HCT116 (cell line): ENCODE measurements around the gene TUBB6. TPM values are rescaled to one million over a fixed set of nuclear protein-coding genes. Genes with fewer than 3 reads are reported as not detected.

Experiments
- EGR1 ChIP-seq: IDR thresholded peaks from 2 replicates; pipeline ENCODE4 v1.6.1; 2012; ENCODE audit warnings: low read depth
- EZH2 ChIP-seq: fragments of 200-600 bp; sonication (generic); IDR thresholded peaks from 2 replicates; pipeline ENCODE4 v1.6.1; 2017; ENCODE audit warnings: antibody characterized with exemption, mixed run types
- FOSL1 ChIP-seq: IDR thresholded peaks from 2 replicates; pipeline ENCODE4 v1.6.1; 2012; ENCODE audit warnings: low read depth
- YY1 ChIP-seq: IDR thresholded peaks from 2 replicates; pipeline ENCODE4 v1.6.1; 2011; ENCODE audit warnings: low read length, low read depth, moderate library complexity, mild to moderate bottlenecking; ENCODE audit not compliant: insufficient replicate concordance; ENCODE audit errors: extremely low read depth
- ZNF274 ChIP-seq: fragments of 200-500 bp; sonication (Bioruptor generic); IDR thresholded peaks from 2 replicates; pipeline ENCODE4 v1.6.1; 2014; ENCODE audit warnings: mild to moderate bottlenecking, low read depth, low read length, inconsistent platforms
- total RNA-seq: library from RNA; stranded (reverse); gene quantifications from one replicate; pipeline ENCODE4 v1.2.1, GENCODE V29; 2021; ENCODE audit not compliant: unreplicated experiment
- TF ChIP-seq, protein P1 (sequence below): IDR thresholded peaks from 2 replicates; pipeline ENCODE4 v1.6.1; 2012; ENCODE audit warnings: low read depth

TUBB6 gene
- total RNA-seq, 1 experiment from 2014 or later = 87.4 TPM

DNA sequence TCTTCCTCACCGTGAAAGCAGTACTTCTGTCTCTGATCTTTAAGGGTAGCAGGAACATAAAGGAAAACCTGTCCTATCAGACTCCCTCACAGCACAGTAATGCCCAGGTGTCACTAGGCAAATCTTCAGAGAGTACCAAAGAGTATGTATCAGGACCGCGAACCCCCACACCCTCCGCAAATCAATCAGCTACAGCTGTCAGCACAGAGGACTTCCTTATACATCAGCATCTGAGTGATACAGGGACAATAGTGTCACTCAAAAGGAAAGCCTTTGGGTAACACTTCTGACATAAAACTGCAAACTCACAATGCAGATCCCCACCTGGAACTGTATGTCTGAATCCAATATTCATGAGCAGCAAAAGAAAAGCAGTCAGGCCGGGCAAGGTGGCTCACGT lies 66.4 kb downstream of the TUBB6 start (continued):
- TF ChIP-seq, protein P1, sequence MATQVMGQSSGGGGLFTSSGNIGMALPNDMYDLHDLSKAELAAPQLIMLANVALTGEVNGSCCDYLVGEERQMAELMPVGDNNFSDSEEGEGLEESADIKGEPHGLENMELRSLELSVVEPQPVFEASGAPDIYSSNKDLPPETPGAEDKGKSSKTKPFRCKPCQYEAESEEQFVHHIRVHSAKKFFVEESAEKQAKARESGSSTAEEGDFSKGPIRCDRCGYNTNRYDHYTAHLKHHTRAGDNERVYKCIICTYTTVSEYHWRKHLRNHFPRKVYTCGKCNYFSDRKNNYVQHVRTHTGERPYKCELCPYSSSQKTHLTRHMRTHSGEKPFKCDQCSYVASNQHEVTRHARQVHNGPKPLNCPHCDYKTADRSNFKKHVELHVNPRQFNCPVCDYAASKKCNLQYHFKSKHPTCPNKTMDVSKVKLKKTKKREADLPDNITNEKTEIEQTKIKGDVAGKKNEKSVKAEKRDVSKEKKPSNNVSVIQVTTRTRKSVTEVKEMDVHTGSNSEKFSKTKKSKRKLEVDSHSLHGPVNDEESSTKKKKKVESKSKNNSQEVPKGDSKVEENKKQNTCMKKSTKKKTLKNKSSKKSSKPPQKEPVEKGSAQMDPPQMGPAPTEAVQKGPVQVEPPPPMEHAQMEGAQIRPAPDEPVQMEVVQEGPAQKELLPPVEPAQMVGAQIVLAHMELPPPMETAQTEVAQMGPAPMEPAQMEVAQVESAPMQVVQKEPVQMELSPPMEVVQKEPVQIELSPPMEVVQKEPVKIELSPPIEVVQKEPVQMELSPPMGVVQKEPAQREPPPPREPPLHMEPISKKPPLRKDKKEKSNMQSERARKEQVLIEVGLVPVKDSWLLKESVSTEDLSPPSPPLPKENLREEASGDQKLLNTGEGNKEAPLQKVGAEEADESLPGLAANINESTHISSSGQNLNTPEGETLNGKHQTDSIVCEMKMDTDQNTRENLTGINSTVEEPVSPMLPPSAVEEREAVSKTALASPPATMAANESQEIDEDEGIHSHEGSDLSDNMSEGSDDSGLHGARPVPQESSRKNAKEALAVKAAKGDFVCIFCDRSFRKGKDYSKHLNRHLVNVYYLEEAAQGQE = no peak
- TF ChIP-seq EGR1 (no peak), FOSL1 (no peak), YY1 (no peak), ZNF274 (no peak), EZH2 (no peak)

Other genes starting within 250 kb of the TUBB6 start
- gene ANKRD62, start 214.4 kb upstream of the TUBB6 start, total RNA-seq = 0.34 TPM
- not detected for gene CIDEA, start 53.9 kb upstream of the TUBB6 start, total RNA-seq
- gene AFG3L2, start 69.0 kb downstream of the TUBB6 start, total RNA-seq = 66.7 TPM
- 7.4 TPM for gene PRELID3A, start 99.7 kb downstream of the TUBB6 start, total RNA-seq